GM23248 (cell line): ENCODE measurements around the gene MEX3A. TPM values are rescaled to one million over a fixed set of nuclear protein-coding genes. Genes with fewer than 3 reads are reported as not detected.

Experiments used
- DNase-seq: peaks from one replicate; pipeline ENCODE4 v3.0.0-alpha.2; 2015
- H2AFZ ChIP-seq: fragments of 200-600 bp; sonication (generic); 2 replicates; pipeline ENCODE4 v1.6.1; 2016; ENCODE audit warnings: antibody characterized with exemption
- H3F3A ChIP-seq: fragments of 200-600 bp; sonication (generic); 2 replicates; pipeline ENCODE4 v1.6.1; 2016; ENCODE audit warnings: mild to moderate bottlenecking, antibody characterized with exemption, mixed run types; ENCODE audit not compliant: insufficient read depth
- H3K27ac ChIP-seq: fragments of 200-600 bp; sonication (generic); 2 replicates; pipeline ENCODE4 v1.5.1; 2016; ENCODE audit warnings: mild to moderate bottlenecking
- H3K27me3 ChIP-seq: fragments of 200-600 bp; sonication (generic); replicated peaks from 2 replicates; pipeline ENCODE4 v1.6.1; 2016; ENCODE audit warnings: mild to moderate bottlenecking; ENCODE audit not compliant: insufficient read depth
- H3K36me3 ChIP-seq: fragments of 200-600 bp; sonication (generic); 2 replicates; pipeline ENCODE4 v1.6.1; 2016; ENCODE audit warnings: low read depth, mild to moderate bottlenecking
- H3K4me1 ChIP-seq: fragments of 200-600 bp; sonication (generic); 2 replicates; pipeline ENCODE4 v1.6.1; 2016; ENCODE audit warnings: mild to moderate bottlenecking; ENCODE audit not compliant: insufficient read depth
- H3K4me2 ChIP-seq: fragments of 200-600 bp; sonication (generic); one replicate; pipeline ENCODE4 v1.6.1; 2016; ENCODE audit warnings: mild to moderate bottlenecking; ENCODE audit not compliant: unreplicated experiment
- H3K4me3 ChIP-seq: fragments of 200-600 bp; sonication (generic); 2 replicates; pipeline ENCODE4 v1.5.1; 2016; ENCODE audit warnings: mild to moderate bottlenecking
- H3K79me2 ChIP-seq: fragments of 200-600 bp; sonication (generic); 2 replicates; pipeline ENCODE4 v1.6.1; 2016; ENCODE audit warnings: mild to moderate bottlenecking; ENCODE audit not compliant: insufficient read depth
- H3K9ac ChIP-seq: fragments of 200-600 bp; sonication (generic); 2 replicates; pipeline ENCODE4 v1.6.1; 2016; ENCODE audit warnings: mild to moderate bottlenecking
- H3K9me2 ChIP-seq: fragments of 200-600 bp; sonication (generic); 2 replicates; pipeline ENCODE4 v1.6.1; 2016; ENCODE audit warnings: mixed run types, mild to moderate bottlenecking, moderate library complexity; ENCODE audit not compliant: insufficient read depth
- H3K9me3 ChIP-seq: fragments of 200-600 bp; sonication (generic); one replicate; pipeline ENCODE4 v1.6.1; 2017; ENCODE audit warnings: low read depth
- H4K20me1 ChIP-seq: fragments of 200-600 bp; sonication (generic); 2 replicates; pipeline ENCODE4 v1.6.0; 2016; ENCODE audit not compliant: insufficient read depth
- EZH2 ChIP-seq: fragments of 200-600 bp; sonication (generic); IDR thresholded peaks from 2 replicates; pipeline ENCODE4 v1.6.1; 2018; ENCODE audit warnings: antibody characterized with exemption, mild to moderate bottlenecking; ENCODE audit not compliant: insufficient read depth, poor library complexity, severe bottlenecking
- EZH2phosphoT487 ChIP-seq: fragments of 200-600 bp; sonication (generic); IDR thresholded peaks from 2 replicates; pipeline ENCODE4 v1.6.1; 2018; ENCODE audit warnings: antibody characterized with exemption, moderate library complexity, mild to moderate bottlenecking, low read depth; ENCODE audit not compliant: insufficient read depth
- WGBS, 2 experiments: methylation state at CpG; one replicate each; pipeline ENCODE4 v1.1.6; 2015 to 2017; ENCODE audit warnings: low lambda C conversion rate in 2 of 2, low coverage in 1 of 2; ENCODE audit errors: missing lambda C conversion rate in 2 of 2; 5-methylcytosine and 5-hydroxymethylcytosine counted together
- in situ Hi-C: fragments of 300-500 bp; cut with MboI; formaldehyde crosslinking; loops from 2 replicates; pipeline ENCODE4 v1.15.0; 2020
- polyA plus RNA-seq: library from polyadenylated mRNA; unstranded; fragments of >200 nt; fragmentation: Nextera tagmentation; extraction: Ambion mirVana; gene quantifications from 2 replicates; pipeline ENCODE4 v1.2.1, GENCODE V29; 2016
- total RNA-seq: library from RNA; depleted of rRNA; stranded (reverse); fragments of >200 nt; shearing (Covaris generic); gene quantifications from 2 replicates; pipeline ENCODE4 v1.2.3, GENCODE V29; 2014

The MEX3A gene
- total and polyA plus RNA-seq, 2 experiments from 2014 or later: 0.05 to 0.22 TPM

DNA sequence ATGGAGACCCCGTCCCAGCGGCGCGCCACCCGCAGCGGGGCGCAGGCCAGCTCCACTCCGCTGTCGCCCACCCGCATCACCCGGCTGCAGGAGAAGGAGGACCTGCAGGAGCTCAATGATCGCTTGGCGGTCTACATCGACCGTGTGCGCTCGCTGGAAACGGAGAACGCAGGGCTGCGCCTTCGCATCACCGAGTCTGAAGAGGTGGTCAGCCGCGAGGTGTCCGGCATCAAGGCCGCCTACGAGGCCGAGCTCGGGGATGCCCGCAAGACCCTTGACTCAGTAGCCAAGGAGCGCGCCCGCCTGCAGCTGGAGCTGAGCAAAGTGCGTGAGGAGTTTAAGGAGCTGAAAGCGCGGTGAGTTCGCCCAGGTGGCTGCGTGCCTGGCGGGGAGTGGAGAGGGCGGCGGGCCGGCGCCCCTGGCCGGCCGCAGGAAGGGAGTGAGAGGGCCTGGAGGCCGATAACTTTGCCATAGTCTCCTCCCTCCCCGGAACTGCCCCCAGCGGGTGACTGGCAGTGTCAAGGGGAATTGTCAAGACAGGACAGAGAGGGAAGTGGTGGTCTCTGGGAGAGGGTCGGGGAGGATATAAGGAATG lies 32.8 kb upstream of the MEX3A start:
- Histone ChIP-seq H4K20me1 (peaks cover 9% of the 10 kb centered on the region; the same call in 1 of the 2 replicates), H3K27ac (peak overlapping the region; percentile 100), H3K4me1 (peaks cover 25% of the 10 kb centered on the region), H3K9me3 (no peaks in the 10 kb centered on the region), H2AFZ (no peak overlapping the region), H3K9me2 (no peaks in the 10 kb centered on the region), H3K4me2 (peak overlapping the region; percentile 98), H3F3A (peaks cover 47% of the 10 kb centered on the region), H3K79me2 (peaks cover 62% of the 10 kb centered on the region), H3K27me3 (no peaks in the 10 kb centered on the region), H3K36me3 (peaks cover 14% of the 10 kb centered on the region; the same call in 1 of the 2 replicates), H3K9ac (peak overlapping the region; percentile 100), H3K4me3 (peak overlapping the region; percentile 100)
- 1% methylated on average over 49 of the region's 49 CpGs for WGBS, 2 experiments
- DNase-seq: peak; percentile 54
- in situ Hi-C loops: no loop called here
- TF ChIP-seq EZH2 (no peak), EZH2phosphoT487 (no peak)

DNA sequence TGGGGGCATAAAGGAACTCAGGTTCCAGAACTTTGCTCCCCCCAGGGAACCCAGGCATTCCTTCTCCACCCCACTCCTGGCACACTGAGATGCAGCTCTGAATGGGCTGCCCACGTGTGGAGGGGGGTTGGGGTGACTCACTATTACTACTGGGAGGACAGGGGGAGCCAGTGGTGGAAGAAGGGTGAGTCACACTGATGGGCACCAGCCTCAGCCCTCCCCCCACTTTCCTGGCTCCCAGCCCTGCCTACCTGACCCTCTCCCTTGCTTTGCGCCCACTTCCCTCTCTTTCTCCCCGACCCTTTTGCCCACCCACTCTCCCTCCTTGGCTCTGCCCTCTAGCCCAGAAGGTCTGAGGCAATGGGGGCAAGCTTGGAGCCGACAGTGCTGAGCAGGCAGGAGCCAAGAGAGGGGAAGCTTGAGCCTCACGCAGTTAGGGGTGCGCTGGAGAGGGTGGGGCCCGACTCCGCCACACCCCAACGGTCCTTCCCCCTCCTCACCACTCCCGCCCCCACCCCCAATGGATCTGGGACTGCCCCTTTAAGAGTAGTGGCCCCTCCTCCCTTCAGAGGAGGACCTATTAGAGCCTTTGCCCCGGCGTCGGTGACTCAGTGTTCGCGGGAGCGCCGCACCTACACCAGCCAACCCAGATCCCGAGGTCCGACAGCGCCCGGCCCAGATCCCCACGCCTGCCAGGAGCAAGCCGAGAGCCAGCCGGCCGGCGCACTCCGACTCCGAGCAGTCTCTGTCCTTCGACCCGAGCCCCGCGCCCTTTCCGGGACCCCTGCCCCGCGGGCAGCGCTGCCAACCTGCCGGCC lies 32.0 kb upstream of the MEX3A start, which contains the start of gene LMNA:
Gene LMNA (plus strand): TSS at position 611 of the 818 bp plus-strand sequence. CDS start 208 bp downstream, outside the sequence.
- Histone ChIP-seq H3K27me3 (no peaks in the 10 kb centered on the region), H3K9me2 (no peaks in the 10 kb centered on the region), H2AFZ (no peak within 1 kb of the TSS), H3K79me2 (peaks cover 55% of the 10 kb centered on the region), H3K4me1 (peaks cover 21% of the 10 kb centered on the region), H4K20me1 (peaks cover 9% of the 10 kb centered on the region; the same call in 1 of the 2 replicates), H3K36me3 (peaks cover 14% of the 10 kb centered on the region; the same call in 1 of the 2 replicates), H3K27ac (peak within 1 kb of the TSS; percentile 100), H3K4me3 (peak within 1 kb of the TSS; percentile 100), H3F3A (peaks cover 42% of the 10 kb centered on the region), H3K9me3 (no peaks in the 10 kb centered on the region), H3K4me2 (peak within 1 kb of the TSS; percentile 98), H3K9ac (peak within 1 kb of the TSS; percentile 100)
- no peak for TF ChIP-seq EZH2
- TF ChIP-seq EZH2phosphoT487: no peak
- in situ Hi-C loops: no loop called here
- WGBS, 2 experiments: 1% methylated on average over 30 to 37 of the region's 37 CpGs
- DNase-seq: peak; percentile 98

DNA sequence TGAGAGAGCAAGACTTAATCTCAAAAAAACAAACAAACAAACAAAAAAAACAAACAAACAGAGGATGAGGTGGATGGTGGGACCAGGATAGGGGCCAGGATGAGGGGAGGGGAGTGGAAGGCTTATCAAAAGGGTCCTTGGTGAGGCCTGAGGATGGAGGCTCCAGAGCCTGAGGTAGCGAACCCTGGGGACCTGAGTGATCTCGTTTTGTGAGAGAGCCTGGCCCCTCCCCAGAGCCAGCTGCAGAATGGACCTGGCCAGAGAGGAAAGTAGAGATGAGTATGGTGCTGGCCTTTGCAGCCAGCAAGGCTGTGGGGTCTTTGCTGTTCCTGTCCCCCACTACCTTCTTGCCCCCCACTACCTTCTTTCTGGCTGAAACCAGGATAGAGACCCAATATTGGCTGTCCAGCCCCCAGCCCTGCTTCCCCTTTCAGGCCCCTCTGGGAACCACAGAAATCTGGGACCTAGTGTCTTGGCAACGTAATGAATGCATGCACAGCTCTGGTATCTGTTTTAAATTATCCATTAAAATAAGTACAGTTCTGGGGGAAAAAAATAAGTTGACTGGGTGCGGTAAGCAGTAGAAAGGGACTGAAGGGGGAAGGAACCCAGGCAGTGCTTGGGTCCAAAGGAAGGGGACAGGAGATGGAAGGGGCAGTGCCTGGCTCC lies 31.2 kb upstream of the MEX3A start:
- in situ Hi-C loops: no loop called here
- Histone ChIP-seq H3K4me2 (peak overlapping the region; percentile 78), H2AFZ (no peak overlapping the region)

More for the DNA sequence above, 31.2 kb upstream of the MEX3A start:
- TF ChIP-seq EZH2 (no peak), EZH2phosphoT487 (no peak)
- no peaks in the 10 kb centered on the region for H3K9me2 ChIP-seq
- peak overlapping the region; percentile 100 for H3K27ac ChIP-seq
- H3K79me2 ChIP-seq: peaks cover 46% of the 10 kb centered on the region
- H3K9me3 ChIP-seq: no peaks in the 10 kb centered on the region
- peaks cover 17% of the 10 kb centered on the region for H3K4me1 ChIP-seq
- DNase-seq: peak; percentile 80
- H3K27me3 ChIP-seq: no peaks in the 10 kb centered on the region
- H3F3A ChIP-seq: peaks cover 33% of the 10 kb centered on the region
- peak overlapping the region; percentile 100 for H3K4me3 ChIP-seq
- 24 to 25% methylated on average over 4 of the region's 4 CpGs for WGBS, 2 experiments
- peaks cover 5% of the 10 kb centered on the region; the same call in 1 of the 2 replicates for H4K20me1 ChIP-seq
- H3K36me3 ChIP-seq: peaks cover 11% of the 10 kb centered on the region; the same call in 1 of the 2 replicates
- peak overlapping the region; percentile 100 for H3K9ac ChIP-seq
